Stimulated activated naive B cell treated with anti-CD40 and anti-IgM and Interleukin-4, amounts not matched to agents 10 μg/mL and 1 μg/mL and 100 μg/mL, for 72 hours (primary cell): ENCODE results near the gene PIP5K1A.
A peak's percentile ranks its signal among the peaks of the same experiment; 100 is the strongest.

Experiments
- ATAC-seq, 2 donors: fragments of 150-1000 bp; cut with Tn5 transposase; replicated peaks; 2 replicates each; pipeline ENCODE4 v1.10.0; 2021; ENCODE audit warnings: moderate library complexity in 1 of 2
- DNase-seq: peaks from one replicate; pipeline ENCODE4 v3.0.0; 2021
- H3K27ac Mint-ChIP-seq: one replicate; pipeline ENCODE4 v1.8.0; 2022; ENCODE audit warnings: mild to moderate bottlenecking, mixed read lengths
- H3K27me3 Mint-ChIP-seq, 2 donors: one replicate each; pipeline ENCODE4 v1.8.0; 2022; ENCODE audit warnings: mixed read lengths in 2 of 2
- H3K36me3 Mint-ChIP-seq, 2 donors: one replicate each; pipeline ENCODE4 v1.8.0; 2022; ENCODE audit warnings: mixed read lengths in 2 of 2, mild to moderate bottlenecking in 1 of 2
- H3K4me1 Mint-ChIP-seq, 2 donors: one replicate each; pipeline ENCODE4 v1.8.0; 2022; ENCODE audit warnings: mixed read lengths in 2 of 2, mild to moderate bottlenecking in 1 of 2
- H3K4me3 Mint-ChIP-seq, 2 donors: one replicate each; pipeline ENCODE4 v1.8.0; 2022; ENCODE audit warnings: mild to moderate bottlenecking in 2 of 2, mixed read lengths in 2 of 2, moderate library complexity in 1 of 2
- H3K9me3 Mint-ChIP-seq, 2 donors: one replicate each; pipeline ENCODE4 v1.8.0; 2022; ENCODE audit warnings: mixed read lengths in 2 of 2, mild to moderate bottlenecking in 1 of 2

PIP5K1A gene

GRCh38 chr1:151198254-151199127, at the start of gene PIP5K1A:
TSS of gene PIP5K1A (plus strand) at chr1:151198552. CDS start at chr1:151198997, 445 bp downstream.
- Mint-ChIP-seq H3K9me3 (no peaks in the 10 kb centered on the region), H3K4me3 (peak within 1 kb of the TSS; percentile 96 to 97), H3K27me3 (no peaks in the 10 kb centered on the region), H3K27ac (peak within 1 kb of the TSS; percentile 99), H3K36me3 (peaks cover 21 to 28% of the 10 kb centered on the region in 2 donors), H3K4me1 (peaks cover 18 to 40% of the 10 kb centered on the region in 2 donors)
- DNase-seq, result peak; percentile 95
- ATAC-seq, result peak; percentile 88 to 93

GRCh38 chr1:151156515-151156819, 41.9 kb upstream of the PIP5K1A start, which contains the start of gene TNFAIP8L2:
TSS of gene TNFAIP8L2 (plus strand) at chr1:151156649. CDS start at chr1:151158698, 2,049 bp downstream.
- H3K4me1 Mint-ChIP-seq, result peaks cover 24 to 52% of the 10 kb centered on the region in 2 donors
- peak within 1 kb of the TSS; percentile 98 for H3K27ac Mint-ChIP-seq
- H3K9me3 Mint-ChIP-seq, result no peaks in the 10 kb centered on the region
- peaks cover 23 to 39% of the 10 kb centered on the region in 2 donors for H3K36me3 Mint-ChIP-seq
- H3K27me3 Mint-ChIP-seq, result no peaks in the 10 kb centered on the region
- DNase-seq, result peak; percentile 57
- peak; percentile 85 to 89 for ATAC-seq
- peak within 1 kb of the TSS; percentile 96 to 100 for H3K4me3 Mint-ChIP-seq

- DNase-seq (no peak), ATAC-seq (peak; percentile 44)
- peak overlapping the region; percentile 98 for H3K27ac Mint-ChIP-seq
- H3K4me3 Mint-ChIP-seq, result peak overlapping the region; percentile 96 to 100
- H3K36me3 Mint-ChIP-seq, result peaks cover 23 to 43% of the 10 kb centered on the region in 2 donors
- H3K9me3 Mint-ChIP-seq, result no peaks in the 10 kb centered on the region
- H3K4me1 Mint-ChIP-seq, result peaks cover 24 to 55% of the 10 kb centered on the region in 2 donors
- no peaks in the 10 kb centered on the region for H3K27me3 Mint-ChIP-seq
Measured at GRCh38 chr1:151157067-151157531, 41.3 kb upstream of the PIP5K1A start.

GRCh38 chr1:151158326-151158725, 40.0 kb upstream of the PIP5K1A start:
- ATAC-seq, result peak; percentile 29 to 37
- DNase-seq, result no peak
- Mint-ChIP-seq H3K4me1 (peaks cover 24 to 61% of the 10 kb centered on the region in 2 donors), H3K4me3 (peak overlapping the region; percentile 96 to 100), H3K27me3 (no peaks in the 10 kb centered on the region), H3K36me3 (peaks cover 23 to 49% of the 10 kb centered on the region in 2 donors), H3K9me3 (no peaks in the 10 kb centered on the region), H3K27ac (peak overlapping the region; percentile 98)

GRCh38 chr1:151158751-151159251, 39.6 kb upstream of the PIP5K1A start:
- peak overlapping the region; percentile 98 for H3K27ac Mint-ChIP-seq
- H3K4me3 Mint-ChIP-seq, result peak overlapping the region; percentile 96 to 100
- peaks cover 23 to 49% of the 10 kb centered on the region in 2 donors for H3K36me3 Mint-ChIP-seq
- no peak for DNase-seq
- peak; percentile 15 to 22 for ATAC-seq
- H3K27me3 Mint-ChIP-seq, result no peaks in the 10 kb centered on the region
- peaks cover 24 to 61% of the 10 kb centered on the region in 2 donors for H3K4me1 Mint-ChIP-seq
- no peaks in the 10 kb centered on the region for H3K9me3 Mint-ChIP-seq

- Mint-ChIP-seq H3K27me3 (no peaks in the 10 kb centered on the region), H3K27ac (peak overlapping the region; percentile 98), H3K9me3 (no peaks in the 10 kb centered on the region), H3K36me3 (peaks cover 23 to 49% of the 10 kb centered on the region in 2 donors), H3K4me3 (peak overlapping the region; percentile 58 to 74), H3K4me1 (peaks cover 27 to 66% of the 10 kb centered on the region in 2 donors)
- ATAC-seq, result peak in 1 of 2 donors; percentile 4
- DNase-seq, result no peak
Measured at GRCh38 chr1:151159373-151159772, 39.0 kb upstream of the PIP5K1A start.

GRCh38 chr1:151164732-151165280, 33.5 kb upstream of the PIP5K1A start:
- ATAC-seq, result no peak
- Mint-ChIP-seq H3K27me3 (no peaks in the 10 kb centered on the region), H3K4me1 (peaks cover 27 to 67% of the 10 kb centered on the region in 2 donors), H3K27ac (peak overlapping the region; percentile 96), H3K9me3 (no peaks in the 10 kb centered on the region), H3K4me3 (peak overlapping the region; percentile 92 to 94), H3K36me3 (peaks cover 31 to 53% of the 10 kb centered on the region in 2 donors)
- DNase-seq, result no peak

- ATAC-seq (peak in 1 of 2 donors; percentile 2), DNase-seq (no peak)
- Mint-ChIP-seq H3K4me3 (peak overlapping the region; percentile 92 to 94), H3K9me3 (no peaks in the 10 kb centered on the region), H3K27me3 (no peaks in the 10 kb centered on the region), H3K27ac (peak overlapping the region; percentile 96), H3K36me3 (peaks cover 31 to 50% of the 10 kb centered on the region in 2 donors), H3K4me1 (peaks cover 26 to 63% of the 10 kb centered on the region in 2 donors)
Measured at GRCh38 chr1:151165281-151165737, 33.0 kb upstream of the PIP5K1A start.

- ATAC-seq (peak; percentile 94 to 95), DNase-seq (peak; percentile 97)
- Mint-ChIP-seq H3K4me3 (peak within 1 kb of the TSS; percentile 92 to 94), H3K9me3 (no peaks in the 10 kb centered on the region), H3K4me1 (peaks cover 26 to 59% of the 10 kb centered on the region in 2 donors), H3K36me3 (peaks cover 32 to 51% of the 10 kb centered on the region in 2 donors), H3K27ac (peak within 1 kb of the TSS; percentile 96), H3K27me3 (no peaks in the 10 kb centered on the region)
Measured at GRCh38 chr1:151165738-151166504, 32.4 kb upstream of the PIP5K1A start, which contains the start of the genes LYSMD1 and SCNM1. TSS of gene LYSMD1 (minus strand) at chr1:151165902. CDS start at chr1:151165258, 644 bp downstream. TSS of gene SCNM1 (plus strand) at chr1:151166144. CDS start at chr1:151166153, 9 bp downstream.

GRCh38 chr1:151166505-151166956, 31.8 kb upstream of the PIP5K1A start:
- ATAC-seq, result peak; percentile 37 to 46
- no peaks in the 10 kb centered on the region for H3K9me3 Mint-ChIP-seq
- H3K4me1 Mint-ChIP-seq, result peaks cover 26 to 56% of the 10 kb centered on the region in 2 donors
- peaks cover 36 to 52% of the 10 kb centered on the region in 2 donors for H3K36me3 Mint-ChIP-seq
- DNase-seq, result no peak
- H3K27ac Mint-ChIP-seq, result peak overlapping the region; percentile 96
- H3K4me3 Mint-ChIP-seq, result peak overlapping the region; percentile 92 to 94
- H3K27me3 Mint-ChIP-seq, result no peaks in the 10 kb centered on the region

GRCh38 chr1:151167116-151167515, 31.2 kb upstream of the PIP5K1A start:
- H3K4me1 Mint-ChIP-seq, result peaks cover 26 to 54% of the 10 kb centered on the region in 2 donors
- H3K27me3 Mint-ChIP-seq, result no peaks in the 10 kb centered on the region
- H3K27ac Mint-ChIP-seq, result peak overlapping the region; percentile 96
- peaks cover 41 to 54% of the 10 kb centered on the region in 2 donors for H3K36me3 Mint-ChIP-seq
- peak overlapping the region; percentile 92 to 94 for H3K4me3 Mint-ChIP-seq
- no peak for ATAC-seq
- DNase-seq, result no peak
- H3K9me3 Mint-ChIP-seq, result no peaks in the 10 kb centered on the region

GRCh38 chr1:151171190-151171589, 27.2 kb upstream of the PIP5K1A start:
- H3K4me3 Mint-ChIP-seq, result no peak overlapping the region
- no peaks in the 10 kb centered on the region for H3K27me3 Mint-ChIP-seq
- H3K4me1 Mint-ChIP-seq, result peaks cover 12 to 35% of the 10 kb centered on the region in 2 donors
- no peak overlapping the region for H3K27ac Mint-ChIP-seq
- ATAC-seq, result no peak
- H3K9me3 Mint-ChIP-seq, result no peaks in the 10 kb centered on the region
- peaks cover 55 to 63% of the 10 kb centered on the region in 2 donors for H3K36me3 Mint-ChIP-seq
- DNase-seq, result no peak

GRCh38 chr1:151175041-151175741, 23.2 kb upstream of the PIP5K1A start:
- H3K27me3 Mint-ChIP-seq, result no peaks in the 10 kb centered on the region
- peaks cover 0 to 12% of the 10 kb centered on the region in 2 donors for H3K4me1 Mint-ChIP-seq
- ATAC-seq (no peak), DNase-seq (no peak)
- peaks cover 54 to 67% of the 10 kb centered on the region in 2 donors for H3K36me3 Mint-ChIP-seq
- H3K4me3 Mint-ChIP-seq, result no peak overlapping the region
- no peaks in the 10 kb centered on the region for H3K9me3 Mint-ChIP-seq
- no peak overlapping the region for H3K27ac Mint-ChIP-seq
